Astrocyte of the hippocampus (primary cell): ENCODE data around the gene NTM.
A peak's percentile ranks its signal among the peaks of the same experiment; 100 is the strongest.

ENCODE experiments used
- DNase-seq: peaks from one replicate; pipeline ENCODE4 v3.0.0; 2011; ENCODE audit warnings: low read depth, low spot score

NTM gene

GRCh38 chr11:132137981-132138313 lies 767.5 kb downstream of the NTM start:
- no peak for DNase-seq

- DNase-seq = no peak
Observed at GRCh38 chr11:132139181-132139580, 768.8 kb downstream of the NTM start.

DNA sequence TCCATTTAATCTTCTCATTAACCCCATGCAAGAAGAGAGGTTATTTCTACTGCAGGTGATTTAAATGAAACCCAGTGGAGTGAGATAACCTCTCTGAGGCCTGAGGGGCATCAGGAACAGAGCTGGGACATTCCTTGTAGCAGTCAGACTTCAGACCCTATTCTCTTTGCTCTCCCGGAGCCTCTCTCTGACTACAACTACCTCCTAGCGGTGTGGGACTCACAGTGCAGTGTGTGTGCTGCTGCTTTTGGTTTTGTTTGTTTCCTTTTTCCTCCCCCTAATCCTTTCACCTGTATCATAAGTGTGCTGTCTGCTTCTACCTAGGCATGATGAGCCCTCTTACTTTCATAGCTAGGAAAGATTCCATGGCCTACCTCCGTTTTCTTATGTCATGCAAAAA lies 769.6 kb downstream of the NTM start:
- DNase-seq = no peak

DNA sequence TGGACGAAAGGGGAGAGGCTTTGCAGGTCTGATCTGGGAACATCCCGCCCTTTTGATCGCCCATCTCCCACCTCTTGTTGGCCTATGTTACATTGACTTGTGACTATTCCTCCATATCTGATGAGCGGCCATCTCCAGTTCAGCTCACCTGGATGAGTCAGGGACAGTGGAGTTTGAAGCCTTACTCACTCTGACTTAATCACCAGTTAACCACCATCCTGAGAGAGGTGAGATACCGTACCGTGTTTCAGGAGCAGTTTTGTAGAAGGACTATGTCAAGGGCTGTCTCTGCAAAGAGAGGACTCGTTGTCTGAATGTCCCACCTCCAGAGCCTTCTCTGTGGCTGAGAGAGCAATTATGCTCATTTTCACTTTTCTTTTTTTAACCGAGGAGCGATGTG lies 771.7 kb downstream of the NTM start:
- no peak for DNase-seq

- no peak for DNase-seq
Observed at GRCh38 chr11:132142554-132142953, 772.1 kb downstream of the NTM start.

DNA sequence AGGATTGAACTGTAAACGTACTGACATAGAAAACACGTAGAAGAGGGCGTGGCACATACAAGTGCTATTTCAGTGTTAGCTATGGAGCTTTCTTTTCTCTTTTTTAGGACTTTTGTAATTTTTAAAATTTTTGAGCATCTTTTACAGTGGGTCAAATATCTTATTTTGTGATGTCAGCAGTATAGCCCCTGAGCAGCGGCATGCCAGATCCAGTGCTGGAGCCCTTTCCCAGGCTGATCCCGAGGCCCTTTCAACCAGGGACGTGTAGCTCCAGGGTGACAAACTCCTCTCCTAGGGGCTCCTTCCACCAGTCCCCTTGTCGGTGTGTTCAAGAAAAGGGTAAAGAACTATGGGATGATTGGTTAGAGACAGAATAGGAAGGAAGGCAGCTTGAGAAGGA lies 777.0 kb downstream of the NTM start:
- no peak for DNase-seq

DNA sequence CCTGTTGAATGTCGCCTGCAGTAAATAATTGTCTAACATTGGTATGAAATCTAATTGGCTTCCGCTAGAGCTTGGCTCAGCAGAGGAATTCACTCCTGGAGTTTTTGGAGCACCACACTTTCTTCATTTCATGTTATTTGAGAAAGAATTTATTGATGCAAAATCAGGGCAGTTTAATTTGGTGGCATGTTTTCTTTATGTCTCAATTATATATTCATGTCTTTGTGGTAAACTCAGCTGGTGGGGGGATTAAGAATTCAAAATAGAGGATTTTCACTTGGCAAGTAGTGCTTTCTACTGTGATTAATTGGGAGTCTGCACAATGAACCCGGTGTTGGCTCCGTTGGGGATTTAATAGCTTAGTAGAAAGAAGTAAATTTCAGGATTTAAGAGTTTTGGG lies 784.4 kb downstream of the NTM start:
- peak; percentile 40 for DNase-seq

GRCh38 chr11:132158091-132158490 lies 787.7 kb downstream of the NTM start:
- DNase-seq = no peak

DNA sequence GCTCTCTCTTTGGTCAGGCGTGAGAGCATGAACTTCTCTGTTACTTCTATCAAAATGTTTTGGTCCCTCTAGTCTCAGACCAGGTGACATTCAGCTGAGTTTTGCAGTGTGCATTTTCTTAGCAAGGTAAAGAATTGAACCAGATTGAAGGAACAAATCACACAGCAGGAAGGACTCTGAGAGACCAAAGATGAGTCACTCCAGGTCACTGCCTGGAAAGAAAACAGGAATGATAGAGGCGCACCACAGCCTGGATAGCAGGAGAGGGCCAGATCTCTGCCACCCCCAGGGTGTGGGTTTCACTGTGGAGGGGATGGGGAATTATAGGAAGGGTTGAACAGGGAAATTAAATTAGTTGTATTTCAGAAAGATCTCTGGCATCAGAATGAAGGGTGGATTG lies 788.3 kb downstream of the NTM start:
- DNase-seq = peak; percentile 55

DNA sequence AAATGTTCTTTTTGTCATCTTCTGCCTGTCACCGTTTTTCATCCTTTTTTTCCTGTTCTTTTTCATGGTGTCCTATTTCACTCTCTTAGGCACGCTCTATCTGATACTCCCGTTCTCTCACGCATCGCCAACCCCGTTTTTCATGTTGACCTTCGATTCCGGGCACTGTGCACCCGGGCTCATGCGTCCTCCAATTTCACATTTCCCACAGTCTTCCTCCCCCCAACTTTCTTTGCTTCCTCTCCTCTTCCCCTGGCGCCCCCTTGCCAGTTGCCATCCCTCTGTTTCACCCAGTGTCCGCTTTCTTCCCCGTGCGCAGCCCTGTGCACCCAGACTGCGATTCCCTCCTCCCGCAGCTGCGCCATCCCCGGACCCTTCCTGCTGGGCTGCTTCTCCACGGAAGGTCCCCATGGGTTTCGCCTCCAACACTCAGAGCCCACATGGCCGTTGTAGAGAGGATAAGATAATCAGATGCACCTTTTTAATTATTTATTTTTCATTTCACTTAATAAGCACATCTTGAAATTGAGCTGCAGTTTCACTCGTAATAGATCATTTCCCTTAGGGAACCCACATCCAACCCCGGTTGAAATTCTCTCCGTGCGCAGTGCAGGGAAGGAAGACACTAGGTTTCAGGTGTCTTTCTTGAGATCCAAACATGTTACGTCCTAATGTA lies 791.1 kb downstream of the NTM start:
- DNase-seq = no peak

GRCh38 chr11:132168344-132168981 lies 798.0 kb downstream of the NTM start:
- no peak for DNase-seq

GRCh38 chr11:132171031-132171430 lies 800.6 kb downstream of the NTM start:
- no peak for DNase-seq

- DNase-seq = no peak
Observed at GRCh38 chr11:132174362-132175255, 804.2 kb downstream of the NTM start.

- peak; percentile 80 for DNase-seq
Observed at GRCh38 chr11:132177106-132177505, 806.7 kb downstream of the NTM start.

DNA sequence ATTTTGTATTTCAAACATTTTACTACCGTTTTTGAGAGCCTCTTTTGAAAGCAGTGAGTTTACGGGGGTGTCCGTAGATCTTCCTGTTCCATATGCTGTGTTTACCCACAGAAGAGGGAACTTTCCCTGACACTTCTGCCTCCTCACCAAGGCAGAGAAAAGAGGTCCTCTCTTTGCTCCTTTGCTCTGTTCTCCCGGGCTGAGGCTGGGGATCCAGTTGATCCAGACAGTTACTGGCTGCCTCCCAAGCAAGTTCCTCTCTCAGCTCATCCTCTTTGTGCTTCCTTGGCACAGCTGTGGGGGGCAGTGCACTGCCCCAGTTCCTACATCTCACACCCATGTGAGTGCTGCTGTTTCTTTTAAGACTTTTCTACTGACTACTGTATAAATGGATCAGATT lies 813.7 kb downstream of the NTM start:
- no peak for DNase-seq

DNA sequence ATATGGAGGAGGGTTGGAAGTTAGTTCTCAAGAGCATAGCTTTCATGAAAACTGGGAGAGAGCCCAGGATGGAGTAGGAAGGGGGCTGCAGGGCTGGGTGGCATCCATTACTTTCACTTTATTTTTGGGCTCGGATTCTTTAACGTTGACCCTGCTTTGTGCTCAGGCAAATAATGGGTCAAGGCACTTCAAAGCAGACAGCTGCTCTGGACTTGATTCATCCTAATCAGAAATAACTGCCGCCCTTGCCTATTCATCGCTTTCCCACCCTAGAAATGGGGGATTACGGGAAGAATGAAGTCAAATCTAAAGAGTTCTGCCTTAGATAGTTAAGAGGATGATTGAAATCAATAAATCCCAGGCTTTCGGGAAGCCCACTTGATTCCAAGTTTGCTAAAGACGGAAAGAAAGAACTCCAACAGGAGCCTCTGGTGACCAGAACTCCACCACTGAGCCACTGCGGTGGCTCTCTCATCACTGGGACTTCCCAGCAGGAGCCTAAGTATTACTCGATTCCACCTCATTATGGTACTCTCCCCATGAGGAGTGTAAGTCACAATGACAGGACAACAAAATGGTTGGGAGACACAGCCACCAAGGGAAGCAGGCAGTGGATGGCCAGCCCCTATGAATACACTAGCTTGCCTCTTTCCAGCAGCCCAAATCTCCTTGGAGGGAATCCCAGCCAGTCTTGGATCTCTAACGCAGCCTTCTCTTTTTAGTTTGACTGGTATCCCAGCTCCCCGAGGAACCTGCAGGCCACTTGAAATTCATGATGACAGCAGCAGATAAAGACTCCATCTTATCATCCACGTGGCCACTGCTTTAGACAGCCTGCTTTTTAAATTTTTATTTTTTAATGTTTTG lies 815.5 kb downstream of the NTM start:
- no peak for DNase-seq

GRCh38 chr11:132186699-132187098 lies 816.3 kb downstream of the NTM start:
- no peak for DNase-seq

GRCh38 chr11:132187386-132187785 lies 817.0 kb downstream of the NTM start:
- DNase-seq = no peak

DNA sequence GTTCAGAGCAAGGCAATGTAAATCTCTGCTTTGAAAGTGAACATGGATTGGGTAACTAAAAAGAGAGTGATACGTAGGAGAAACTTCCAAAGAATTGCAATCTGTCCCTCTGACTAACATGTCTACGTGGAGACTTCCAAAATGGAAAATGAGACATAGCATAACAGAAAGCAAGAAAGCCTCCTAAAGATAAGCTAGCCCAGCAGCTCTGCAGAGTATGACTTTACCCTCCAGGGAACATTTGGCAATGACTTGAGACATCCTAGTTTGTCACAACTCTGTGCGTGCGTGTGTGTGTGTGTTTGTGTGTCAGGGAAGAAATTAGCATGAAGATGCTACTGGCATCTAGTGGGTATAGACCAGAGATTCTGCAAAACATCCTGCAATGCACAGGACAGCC lies 817.4 kb downstream of the NTM start:
- peak; percentile 10 for DNase-seq

- no peak for DNase-seq
Observed at GRCh38 chr11:132196928-132197327, 826.5 kb downstream of the NTM start.

GRCh38 chr11:132200353-132200936 lies 830.0 kb downstream of the NTM start:
- no peak for DNase-seq
